HG03103 (cell line): ENCODE measurements around the gene CD248.
"Not testable (repeated sequence)": the region's sequence is repeated elsewhere in the genome, so short reads cannot be mapped to it uniquely, and the experiment has no call there.

Experiments
- ATAC-seq: cut with Tn5 transposase; IDR thresholded peaks from one replicate; pipeline ENCODE4 v1.9.1; 2021; ENCODE audit warnings: low read depth; ENCODE audit not compliant: unreplicated experiment

The CD248 gene

DNA sequence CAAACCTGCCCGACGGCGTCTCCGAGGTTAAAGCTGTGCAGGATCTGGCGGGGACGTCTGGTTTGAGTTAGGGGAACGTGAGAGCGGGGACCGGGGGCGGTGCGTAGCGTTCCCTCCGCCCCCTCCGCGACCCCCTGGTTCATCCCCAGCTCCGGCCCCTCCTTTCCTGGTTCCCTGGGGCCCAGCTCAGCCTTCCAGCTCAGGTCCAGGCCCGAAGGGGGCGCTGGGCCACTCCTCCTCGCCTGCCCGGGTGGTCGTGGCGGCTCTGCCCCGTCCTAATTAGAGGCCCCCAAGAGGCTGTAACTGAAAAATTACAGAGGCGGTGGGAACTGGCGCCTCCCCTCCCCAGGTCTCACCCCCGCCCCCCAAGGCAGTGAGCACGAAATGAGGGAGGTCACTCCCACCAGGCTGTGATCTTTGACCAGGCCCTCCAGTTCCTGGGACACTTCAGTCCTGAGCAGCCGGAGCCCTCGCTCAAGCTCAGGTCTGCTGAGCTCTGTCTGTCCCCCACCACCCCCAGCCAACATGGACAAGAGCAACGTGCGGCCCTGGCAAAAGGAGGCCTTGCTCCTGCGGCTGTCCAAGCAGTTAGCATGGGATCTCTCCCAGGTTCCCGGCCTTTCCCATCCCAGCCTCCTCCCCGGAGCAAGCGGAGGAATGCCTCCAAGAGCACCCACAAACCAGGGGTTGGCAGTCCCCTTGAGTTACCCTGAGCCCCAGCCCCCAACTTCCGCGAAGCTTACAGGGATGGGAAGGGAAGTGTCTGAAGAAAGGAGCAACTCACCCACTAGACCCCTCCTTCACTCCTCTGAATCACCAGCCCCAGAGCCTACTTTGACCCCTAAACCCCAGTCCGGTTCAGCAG lies 3.3 kb downstream of the CD248 start:
- ATAC-seq, result no peak

DNA sequence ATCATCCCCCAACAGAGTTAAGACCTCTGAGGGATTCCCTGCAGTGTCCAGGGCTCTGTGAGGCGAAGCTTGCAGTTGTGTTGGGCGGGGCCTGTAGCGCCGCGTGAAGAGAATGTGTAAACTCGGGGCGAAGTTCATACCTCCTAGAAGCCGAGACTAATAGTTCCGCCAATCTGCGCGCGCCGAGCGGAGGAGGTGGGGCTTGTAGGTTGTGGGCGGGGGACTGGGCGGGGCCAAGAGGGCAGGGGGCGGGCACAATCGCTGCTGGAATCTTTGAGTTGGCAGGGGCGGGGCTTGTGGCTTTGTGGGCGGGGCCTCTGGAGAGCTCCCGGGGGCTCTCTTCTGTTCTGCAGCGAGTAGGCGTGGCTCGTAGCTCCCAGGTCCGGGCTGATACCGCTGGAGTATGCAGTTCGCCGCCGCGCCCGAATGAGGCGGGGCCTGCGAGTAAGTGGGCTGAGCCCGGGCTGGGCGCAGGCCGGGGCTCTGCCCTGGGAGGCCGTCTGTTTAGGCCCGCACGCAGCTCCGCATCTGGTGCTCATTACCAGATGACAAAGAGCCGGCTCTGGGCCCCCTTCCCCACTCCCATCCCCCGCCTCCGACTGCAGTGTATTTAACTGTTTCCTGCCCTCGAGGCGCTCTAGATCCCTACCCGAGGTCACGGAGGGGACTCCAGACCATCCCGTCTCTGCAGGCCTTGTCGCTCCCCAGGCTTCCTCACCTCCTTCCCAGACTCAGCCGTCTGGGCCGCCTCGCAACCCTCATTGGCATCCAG lies 4.1 kb downstream of the CD248 start:
- ATAC-seq, result peak; percentile 60

DNA sequence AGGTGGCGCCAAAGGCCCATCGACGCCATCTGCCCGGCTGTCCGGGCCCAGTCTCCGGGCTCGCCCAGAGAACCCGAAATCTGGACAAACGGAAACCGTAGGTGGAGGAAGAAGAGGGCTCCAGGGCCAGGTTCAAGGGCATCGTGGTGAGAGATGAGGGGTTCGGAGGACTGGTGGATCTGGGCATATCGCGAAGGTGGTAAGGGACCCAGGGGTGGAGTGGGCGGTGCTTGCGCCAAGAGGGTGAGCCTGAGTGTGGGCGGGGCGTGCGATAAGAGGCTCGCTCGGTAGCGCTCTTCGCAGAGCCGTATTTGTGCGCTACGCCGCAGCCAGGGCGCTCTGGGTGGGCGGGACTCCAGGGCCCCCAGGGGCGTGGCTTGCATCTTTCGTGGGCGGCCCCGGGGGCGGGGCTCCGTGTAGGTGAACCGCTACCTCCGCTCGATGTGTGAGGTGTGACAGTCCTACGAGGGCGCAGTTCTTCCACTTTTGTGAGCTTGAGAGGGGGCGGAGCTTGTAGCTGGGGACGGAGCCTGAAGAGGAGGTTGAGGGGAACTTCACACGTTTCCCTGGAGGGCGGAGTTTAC lies 4.8 kb downstream of the CD248 start:
- peak; percentile 58 for ATAC-seq

DNA sequence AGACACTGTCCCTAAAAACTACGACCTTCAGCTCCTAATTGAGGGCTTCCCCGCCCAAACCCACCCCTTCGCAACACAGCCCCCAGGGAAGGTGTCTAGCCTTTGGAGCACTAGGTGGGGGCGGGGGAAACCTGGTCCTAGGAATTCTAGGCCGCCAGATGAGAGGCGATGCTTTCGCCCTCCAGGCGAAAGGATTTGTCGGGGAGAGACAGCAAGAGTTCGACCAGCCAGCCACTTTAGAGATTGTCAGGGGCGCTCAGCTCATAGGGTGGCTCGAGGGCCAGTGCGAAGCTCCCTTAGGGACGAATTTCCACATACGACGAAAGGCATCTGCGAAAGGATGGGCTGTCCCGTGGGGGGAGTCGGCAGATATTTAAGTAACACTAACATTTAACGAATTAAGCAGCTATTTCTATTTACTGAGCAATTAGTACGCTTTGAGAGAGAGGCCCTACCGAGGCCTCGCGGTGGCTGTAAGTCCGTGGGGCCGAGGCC lies 5.3 kb downstream of the CD248 start:
- no peak for ATAC-seq

DNA sequence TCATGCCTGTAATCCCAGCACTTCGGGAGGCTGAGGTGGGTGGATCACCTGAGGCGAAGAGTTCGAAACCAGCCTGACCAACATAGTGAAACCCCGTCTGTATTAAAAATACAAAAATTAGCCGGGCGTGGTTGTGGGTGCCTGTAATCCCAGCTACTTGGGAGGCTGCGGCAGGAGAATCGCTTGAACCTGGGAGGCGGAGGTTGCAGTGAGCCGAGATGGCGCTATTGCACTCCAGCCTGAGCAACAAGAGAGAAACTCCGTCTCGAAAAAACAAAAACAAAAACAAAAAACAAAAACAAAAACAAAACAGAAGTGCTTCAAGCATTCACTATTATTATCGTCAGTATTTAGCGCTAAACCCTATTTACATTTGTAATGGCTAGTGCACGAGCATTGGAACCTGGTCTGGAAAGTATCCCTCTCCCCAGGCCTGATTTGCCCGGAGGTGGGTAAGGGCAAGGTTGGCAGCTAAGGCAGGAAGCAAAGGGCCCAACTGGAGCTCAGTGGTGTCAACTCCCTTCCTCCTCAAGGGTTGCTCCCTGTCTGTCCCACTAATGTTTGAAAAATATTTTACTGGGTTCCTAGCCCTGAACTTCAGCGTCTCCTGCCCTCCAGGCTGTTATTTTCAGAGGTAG lies 5.9 kb downstream of the CD248 start:
- not testable (repeated sequence) for ATAC-seq

DNA sequence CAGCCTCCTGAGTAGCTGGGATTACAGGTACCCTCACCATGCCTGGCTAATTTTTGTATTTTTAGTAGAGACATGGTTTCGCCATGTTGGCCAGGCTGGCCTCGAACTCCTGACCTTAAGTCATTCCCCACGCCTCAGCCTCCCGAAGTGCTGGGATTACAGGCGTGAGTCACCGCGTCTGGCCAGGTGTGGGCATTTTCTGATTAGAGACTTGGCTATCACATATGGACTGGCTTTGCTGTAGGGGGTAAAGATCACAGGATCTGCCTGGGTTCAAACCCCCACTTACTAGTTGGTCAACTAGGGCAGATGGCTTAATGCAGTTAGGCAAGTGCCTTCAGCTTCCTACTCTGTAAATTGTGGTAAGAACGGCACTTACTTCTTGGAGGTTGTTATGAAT lies 6.5 kb downstream of the CD248 start:
- no peak for ATAC-seq

DNA sequence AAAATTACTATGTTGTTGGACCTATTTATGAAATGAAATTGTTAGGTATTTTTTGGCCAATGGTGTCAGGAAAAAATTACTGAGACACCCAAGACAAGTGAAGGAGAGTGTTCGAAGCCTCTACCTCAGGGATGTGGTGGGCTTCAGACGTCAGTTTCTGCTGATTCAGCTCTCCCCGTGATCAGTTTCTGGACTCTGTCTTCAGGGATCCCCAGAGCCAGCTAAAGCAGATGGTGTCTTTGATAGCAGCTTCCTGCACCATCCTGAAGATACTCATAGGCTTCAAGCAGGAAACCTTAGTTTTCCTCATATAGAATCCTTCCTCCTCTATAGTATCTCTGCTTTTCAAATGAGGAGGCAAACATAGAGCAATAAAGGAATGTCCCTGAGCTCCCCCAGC lies 7.4 kb downstream of the CD248 start:
- ATAC-seq, result no peak

DNA sequence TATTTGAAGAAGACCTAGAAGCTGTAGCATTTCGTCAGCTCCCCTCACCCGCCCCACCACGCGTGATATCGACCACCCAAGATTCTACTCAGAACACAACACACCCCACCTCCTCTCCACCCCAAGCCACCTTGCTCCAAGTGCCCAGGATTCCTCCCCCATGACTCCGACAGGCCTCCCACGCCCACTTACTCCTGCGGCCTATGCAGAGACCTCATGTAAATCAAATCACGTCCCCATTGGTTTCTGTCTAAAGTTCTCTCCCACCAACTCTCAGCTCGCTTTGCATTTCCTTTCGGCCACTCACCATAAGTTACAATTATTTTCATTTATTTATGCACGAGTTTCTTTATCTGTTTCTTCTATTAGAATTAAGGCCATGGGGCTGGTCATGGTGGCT lies 14.2 kb downstream of the CD248 start:
- ATAC-seq, result no peak

DNA sequence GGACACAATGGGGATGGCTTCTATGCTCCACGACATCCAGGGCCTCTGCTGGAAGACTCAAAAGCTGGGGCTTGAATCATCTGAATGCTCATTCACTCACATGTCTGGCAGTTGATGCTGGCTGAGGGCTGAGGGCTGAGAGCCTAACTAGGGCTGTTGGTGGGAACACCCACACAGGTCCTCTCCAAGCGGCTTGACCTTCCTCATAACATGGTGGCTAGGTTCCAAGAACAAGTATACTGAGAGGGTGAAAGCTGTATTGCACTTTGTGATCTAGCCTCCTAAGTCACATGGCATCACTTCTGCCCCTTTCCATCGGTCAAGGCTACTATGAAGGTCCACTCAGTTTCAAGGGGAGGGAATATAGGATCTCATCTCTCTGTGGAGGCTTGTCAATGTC lies 17.7 kb downstream of the CD248 start:
- no peak for ATAC-seq

DNA sequence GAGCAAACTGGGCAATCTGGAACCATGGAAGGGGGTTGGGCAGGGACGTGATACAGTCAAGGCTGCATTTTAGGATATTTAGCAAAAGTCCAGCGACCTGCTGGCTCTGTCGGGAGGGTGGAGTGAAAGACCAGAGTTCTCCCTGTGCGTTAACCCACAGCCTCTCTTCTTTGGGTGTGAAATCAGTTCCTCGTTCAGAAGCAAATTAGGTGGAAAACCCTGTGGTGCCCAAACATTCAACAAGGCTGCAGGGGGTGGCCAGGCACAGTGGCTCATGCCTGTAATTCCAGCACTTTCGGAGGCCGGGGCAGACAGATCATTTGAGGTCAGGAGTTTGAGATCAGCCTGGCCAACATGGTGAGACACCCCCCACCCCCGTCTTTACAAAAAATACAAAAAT lies 19.2 kb downstream of the CD248 start:
- no peak for ATAC-seq

DNA sequence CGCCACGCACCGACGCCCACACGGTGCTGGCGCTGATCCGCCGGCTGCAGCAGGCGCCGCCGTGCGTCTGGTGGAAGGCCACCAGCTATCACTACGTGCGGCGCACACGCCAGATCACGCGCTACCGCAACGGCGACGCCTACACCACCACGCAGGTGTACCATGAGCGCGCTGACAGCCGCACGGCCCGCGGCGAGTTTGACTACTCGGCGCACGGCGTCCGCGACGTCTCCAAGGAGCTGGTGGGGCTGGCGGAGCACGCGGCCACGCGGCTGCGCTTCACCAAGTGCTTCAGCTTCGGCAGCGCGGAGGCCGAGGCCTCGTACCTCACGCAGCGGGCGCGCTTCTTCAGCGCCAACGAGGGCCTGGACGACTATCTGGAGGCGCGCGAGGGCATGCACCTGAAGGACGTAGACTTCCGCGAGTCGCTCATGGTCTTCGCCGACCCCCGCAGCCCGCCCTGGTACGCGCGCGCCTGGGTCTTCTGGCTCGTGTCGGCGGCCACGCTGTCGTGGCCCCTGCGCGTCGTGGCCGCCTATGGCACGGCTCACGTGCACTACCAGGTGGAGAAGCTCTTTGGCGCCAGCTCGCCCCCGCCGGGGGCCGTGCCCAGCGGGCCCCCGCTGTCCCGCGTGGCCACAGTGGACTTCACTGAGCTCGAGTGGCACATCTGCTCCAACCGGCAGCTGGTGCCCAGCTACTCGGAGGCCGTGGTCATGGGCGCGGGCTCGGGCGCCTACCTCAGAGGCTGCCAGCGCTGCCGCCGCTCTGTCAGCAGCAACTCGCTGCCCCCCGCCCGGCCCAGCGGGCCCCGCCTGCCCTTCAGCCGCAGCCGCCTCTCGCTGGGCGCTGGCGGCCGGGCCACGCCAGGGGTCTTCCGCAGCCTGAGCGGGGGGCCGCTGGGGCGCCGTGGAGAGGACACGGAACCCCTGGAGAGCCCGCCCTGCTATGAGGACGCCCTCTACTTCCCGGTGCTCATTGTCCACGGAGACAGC lies 21.9 kb downstream of the CD248 start:
- ATAC-seq, result no peak

DNA sequence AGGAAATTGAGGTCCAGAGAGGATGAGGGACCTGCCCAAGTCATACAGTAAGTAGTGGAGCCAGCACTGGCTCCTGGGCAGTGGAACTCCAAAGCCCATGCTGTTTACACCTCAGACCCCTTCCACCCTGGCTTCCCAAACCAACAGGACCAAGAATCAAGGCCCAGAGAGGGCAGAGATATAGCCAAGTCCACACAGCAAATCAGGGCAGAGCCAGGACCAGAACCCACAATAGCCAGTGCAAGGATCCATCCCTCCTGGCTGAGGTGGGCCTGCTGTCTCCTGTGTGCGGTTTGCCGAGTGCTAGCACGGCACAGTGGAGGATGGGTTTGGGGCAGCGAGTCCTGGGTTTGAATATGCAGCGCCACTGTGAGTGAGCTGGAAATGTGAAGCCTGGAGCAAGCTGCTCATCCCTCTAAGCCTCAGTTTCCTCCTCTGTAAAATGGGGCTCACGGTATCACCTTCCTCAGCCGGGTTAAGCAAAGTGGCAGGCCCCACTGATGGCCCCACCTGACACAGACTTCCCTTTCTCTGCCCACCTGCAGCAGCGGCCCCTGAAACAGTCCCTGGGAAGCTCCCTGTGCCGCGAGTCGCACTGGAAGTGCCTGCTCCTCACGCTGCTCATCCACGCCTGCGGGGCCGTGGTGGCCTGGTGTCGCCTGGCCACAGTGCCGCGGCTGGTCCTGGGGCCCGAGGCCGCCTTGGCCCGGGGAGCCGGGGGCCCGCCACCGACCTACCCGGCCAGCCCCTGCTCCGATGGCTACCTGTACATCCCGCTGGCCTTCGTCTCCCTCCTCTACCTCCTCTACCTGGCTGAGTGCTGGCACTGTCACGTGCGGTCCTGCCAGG lies 22.8 kb downstream of the CD248 start:
- no peak for ATAC-seq

DNA sequence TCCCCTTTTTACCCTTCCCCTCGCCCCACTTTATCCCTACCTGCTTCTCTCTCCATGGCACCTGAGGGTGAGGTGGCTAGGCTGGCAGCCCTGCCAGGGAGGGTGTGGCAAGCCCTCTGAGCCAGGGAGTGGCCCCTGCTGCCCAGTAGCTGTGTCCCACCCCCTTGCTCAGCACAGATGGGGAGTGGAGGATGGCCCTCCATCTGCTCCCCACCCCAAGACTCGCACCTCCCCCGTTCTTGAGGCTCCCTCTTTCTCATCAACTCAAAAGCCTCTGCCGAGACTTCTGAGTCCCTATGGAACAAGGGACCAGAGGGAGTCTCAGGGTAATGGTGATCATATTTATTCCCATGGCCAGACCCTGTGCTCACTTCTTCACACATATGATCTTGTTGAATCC lies 23.5 kb downstream of the CD248 start:
- ATAC-seq, result no peak

DNA sequence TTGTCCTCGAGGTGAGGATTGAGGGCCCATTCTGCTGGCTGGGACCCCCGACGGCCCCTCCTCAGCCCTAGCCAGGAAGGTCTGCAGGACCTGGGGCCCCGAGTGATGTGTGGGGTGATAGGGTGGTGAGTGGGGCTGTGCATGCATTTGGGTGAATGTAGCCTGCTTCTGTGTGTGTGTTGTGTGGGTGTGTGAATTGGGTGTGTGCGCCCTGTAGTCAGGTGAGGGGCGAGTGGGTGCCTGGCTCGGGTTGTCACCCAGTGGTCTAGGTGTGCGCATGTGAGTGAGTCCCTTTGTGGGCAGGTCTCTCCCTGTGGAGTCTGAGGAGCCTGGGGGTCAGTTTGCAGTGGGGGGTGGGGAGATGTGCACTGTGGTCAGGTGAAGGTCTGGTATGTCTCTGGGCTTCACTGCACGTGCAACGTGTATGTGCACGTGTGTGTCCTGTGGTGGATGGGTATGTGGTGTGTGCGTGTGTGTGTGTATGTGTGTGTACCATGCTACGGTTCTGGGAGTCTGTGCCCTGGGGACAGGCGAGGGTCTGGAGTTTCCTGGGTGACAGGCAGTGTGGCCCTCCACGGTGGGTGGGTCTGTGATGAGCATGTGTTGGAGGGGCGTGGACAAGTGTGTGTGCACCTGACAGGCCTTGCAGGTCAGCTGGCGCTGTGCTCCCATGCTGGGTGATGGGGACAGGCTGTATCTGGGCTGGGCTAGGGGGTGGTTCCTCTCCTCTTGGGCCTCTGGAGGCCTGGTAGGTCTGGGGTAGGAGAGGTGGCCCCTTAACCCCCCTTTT lies 24.1 kb downstream of the CD248 start:
- no peak for ATAC-seq

DNA sequence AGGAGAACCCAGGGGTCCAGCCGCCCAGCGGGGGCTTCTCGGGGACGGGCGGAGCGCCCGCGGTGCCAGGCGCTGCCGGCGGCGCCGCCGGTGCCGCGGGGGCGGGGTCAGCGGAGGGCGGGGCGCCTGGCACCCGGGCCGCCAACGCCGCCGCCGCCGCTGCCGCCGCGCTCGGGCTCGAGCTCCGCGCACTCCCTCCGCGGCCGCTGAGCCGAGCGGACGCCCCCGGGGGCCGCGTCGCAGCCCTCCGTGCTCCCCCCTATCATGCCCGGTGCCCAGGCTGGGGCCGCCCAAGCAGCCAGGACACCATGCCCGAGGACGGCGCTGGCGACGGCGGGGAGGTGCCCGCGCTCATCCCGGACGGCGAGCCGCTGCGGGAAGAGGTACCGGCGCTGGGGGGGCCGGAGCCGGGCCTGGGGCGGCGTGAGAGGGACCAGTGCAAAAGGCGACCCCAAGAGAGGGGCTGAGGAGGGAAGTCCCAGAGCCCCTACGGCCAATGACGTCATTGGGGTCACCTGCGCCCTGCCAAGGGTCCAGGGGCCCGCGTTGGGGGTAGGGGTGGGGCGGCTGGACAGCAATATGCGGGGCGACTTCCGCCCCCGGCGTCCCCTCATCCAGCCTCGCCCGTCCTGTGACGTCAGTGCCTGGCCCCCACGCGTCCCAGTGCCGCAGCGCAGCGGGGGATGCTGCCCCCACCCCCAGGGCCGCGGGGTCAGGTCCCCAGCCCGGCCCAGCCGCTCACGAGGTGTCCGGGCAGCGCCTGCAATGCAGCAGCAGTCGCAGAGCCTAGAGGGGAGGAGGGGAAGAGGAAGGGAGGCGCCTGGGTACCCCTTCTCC lies 24.9 kb downstream of the CD248 start, which contains the start of gene TMEM151A:
TMEM151A (plus strand) TSS at position 189 of the 837 bp plus-strand sequence; CDS start at position 309, 120 bp downstream.
- no peak for ATAC-seq

DNA sequence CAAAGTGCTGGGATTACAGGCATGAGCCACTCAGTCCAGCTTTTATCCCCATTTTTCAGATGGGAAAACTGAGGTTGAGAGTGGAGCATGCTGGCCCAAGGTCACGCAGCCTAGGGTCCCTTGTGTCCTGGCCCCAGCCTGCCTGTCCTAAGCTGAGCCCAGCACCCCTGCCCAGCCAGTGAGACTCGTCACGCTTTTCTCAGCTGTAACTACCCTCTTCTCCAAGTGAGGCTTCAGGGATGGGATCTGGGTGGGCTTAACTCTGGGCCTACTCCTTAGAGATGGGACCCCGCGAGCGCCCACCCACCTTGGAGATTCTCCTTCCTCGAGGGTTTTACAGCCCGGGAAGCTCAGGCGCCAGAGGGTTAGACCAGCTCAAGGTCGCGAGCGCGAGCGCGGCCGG lies 25.5 kb downstream of the CD248 start:
- ATAC-seq, result no peak

DNA sequence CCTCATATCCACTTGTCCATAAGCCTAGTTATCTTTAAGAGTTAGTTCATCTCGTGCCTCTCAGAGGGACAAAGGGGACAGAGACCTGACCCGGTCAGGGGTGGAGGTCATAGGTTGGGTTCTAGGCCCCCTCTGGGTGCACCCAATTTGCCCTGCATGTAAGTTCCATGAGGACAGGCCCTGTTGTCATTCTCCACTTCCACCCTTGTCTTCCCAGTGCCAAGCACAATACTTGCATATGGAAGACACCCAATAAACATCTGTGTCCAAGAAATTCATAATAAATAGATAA lies 26.6 kb downstream of the CD248 start:
- ATAC-seq, result no peak
